Anterior cingulate cortex (tissue), 58 donors: ENCODE results near the gene TARBP1.
"Not testable (repeated sequence)": the region's sequence is repeated elsewhere in the genome, so short reads cannot be mapped to it uniquely, and the experiment has no call there.

ENCODE experiments used
- DNase-seq, 58 donors: peaks; one replicate each; lab custom pipeline; 2025; lab: John Stamatoyannopoulos, UW

The TARBP1 gene

DNA sequence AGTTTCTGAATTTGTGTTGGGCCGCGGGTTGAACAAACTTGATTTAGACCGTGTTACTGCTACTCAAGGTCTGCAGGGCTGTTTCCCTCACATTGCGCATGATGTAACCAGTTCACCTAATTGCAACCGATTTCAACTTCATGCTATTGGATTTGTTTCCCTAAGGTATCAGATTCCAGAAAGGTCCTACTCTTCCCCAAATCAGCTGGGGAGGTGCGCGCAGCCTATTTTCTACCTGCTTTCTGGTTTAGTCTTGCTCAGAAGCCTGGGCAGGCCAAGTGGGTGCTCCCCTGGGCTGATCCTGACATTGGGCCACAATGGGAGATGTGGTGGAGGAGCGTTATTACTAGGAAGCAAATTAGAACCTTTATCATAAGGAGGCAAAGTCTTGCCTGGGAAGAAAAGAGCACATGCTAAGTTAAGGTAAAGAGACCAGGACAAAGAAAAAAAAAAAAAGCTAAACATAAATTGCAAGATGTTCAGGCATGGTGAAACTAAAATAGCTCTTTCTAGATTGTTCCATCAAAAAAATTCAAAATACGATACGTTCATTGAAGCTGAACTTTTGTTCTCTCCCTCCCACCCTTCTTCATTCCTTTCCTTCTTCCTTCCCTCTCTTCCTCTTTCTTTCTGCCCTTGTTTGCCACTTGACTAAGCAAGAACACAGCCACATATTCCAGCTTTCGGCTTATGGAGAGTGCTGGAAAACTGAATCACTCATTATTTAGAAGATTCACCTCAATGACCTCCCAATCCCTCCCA, 28.8 kb upstream of the TARBP1 start:
- DNase-seq = no peak

DNA sequence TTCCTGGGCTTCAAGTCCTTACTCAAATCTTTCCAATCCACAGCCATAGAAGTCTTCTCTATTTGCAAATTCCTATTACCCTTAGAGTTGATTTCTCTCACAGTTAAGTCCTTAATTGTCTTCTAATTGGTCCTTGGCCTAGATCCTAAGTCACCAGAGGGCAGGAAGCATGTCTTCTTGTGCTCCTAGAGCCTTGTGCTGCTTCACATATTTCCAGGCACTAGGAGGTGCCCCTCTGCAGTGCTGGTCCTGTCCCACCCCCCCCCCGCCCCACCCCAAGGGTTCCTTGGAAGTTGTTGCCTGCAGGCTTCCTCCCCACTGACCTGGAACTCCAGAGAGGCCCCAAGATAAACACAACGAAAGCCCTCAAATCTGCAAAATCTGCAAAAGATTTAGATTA, 28.1 kb upstream of the TARBP1 start:
- no peak for DNase-seq

DNA sequence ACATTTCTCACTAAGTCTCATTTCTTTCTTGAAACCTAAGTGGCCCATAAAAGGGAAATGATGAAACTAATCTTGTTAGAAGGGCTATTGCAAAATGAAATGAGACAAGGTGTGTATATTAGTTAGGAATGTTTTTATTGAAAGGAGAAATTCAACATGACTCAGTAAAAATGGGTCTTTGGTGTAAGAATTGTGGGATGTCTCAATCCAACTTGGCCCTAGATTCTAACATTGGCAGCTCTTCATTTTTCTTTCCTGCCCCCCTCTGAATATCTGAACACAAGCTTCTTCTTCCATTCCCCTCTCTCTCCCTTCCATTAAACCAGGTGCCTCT, 26.8 kb upstream of the TARBP1 start:
- DNase-seq = no peak

DNA sequence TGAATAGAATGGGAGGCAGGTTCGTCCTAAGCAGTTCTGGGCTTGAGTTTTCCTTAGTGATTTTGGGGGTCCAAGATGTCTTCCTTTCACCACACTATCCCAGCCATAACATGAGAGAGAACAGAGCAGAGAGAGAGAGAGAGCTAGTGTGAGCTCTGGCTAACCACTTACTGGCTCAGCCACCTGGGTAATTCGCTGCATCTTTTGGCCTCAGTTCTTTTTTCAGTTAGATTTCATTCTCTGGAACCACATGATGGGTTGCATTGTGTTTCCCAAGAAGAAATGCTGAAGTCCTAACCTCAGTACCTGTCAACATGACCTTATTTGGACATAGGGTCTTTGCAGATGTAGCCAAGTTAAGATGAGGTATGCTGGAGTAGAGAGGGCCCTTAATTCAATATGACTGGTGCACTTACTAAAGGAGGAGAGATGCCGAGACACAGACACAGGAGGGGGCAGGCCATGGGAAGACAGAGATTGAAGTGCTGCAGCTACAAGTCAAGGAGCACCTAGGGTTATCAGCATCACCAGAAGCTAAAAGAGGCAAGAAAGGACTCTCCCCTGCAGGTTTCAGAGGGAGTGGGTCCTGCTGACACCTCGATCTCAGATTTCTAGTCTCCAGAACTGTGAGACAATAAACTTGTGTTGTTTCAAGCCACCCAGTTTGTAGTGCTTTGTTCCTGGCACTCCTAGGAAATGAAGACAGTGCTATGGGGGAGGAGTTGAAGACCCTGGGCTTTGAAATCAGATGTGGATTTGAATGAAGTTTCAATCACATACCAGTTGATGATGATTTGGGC, 26.2 kb upstream of the TARBP1 start:
- no peak for DNase-seq

DNA sequence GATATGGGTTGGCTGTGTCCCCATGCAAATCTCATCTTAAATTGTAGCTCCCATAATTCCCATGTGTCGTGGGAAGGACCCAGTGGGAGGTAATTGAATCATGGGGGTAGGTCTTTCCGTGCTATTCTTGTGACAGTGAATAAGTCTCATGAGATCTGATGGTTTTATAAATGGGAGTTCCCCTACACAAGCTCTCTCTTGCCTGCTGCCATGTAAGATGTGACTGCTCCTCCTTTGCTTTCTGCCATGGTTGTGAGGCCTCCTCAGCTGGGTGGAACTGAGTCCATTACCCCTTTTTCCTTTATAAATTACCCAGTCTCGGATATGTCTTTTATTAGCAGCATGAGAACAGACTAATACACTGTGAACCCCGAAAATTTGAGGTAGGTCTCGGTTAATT, 25.3 kb upstream of the TARBP1 start:
- not testable (repeated sequence) for DNase-seq

DNA sequence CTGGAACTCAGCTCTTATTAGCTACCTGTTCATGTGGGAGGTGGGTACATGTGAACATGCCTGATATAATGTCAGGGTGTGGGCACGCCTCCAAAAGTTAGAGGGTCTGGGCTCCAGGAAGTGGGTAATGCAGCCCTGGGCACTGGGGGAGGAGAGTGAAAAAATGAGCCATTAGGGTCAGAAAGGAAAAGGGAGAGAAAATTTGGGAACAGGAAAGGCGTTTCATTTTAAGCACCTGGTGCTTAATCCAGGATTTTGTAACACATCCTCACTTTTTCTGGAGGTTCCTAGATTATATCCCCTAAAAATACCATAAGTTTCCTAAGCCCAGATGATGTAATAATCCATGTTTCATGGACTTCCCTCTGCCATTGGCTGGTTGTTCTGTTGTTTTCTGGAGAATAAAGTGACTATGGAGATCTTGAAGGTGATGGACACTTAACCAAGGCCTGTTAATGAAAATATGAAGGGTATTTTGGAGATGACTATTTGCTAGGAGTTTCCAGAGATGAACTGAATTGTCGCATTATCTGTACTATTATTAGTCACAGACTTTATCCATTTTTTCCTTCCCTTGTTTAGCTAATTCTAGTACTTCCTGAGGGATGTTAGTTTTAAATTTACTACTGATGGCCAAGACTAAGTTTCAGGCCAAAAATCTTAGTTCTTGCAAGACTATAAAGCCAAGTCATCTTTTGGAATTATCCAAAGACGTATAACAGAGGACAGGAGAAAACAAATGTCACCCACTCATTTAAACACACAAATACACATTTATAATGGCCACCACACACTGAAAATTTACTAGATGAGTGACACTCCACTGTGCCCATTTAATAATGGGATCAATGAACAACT, 24.4 kb upstream of the TARBP1 start:
- no peak for DNase-seq

DNA sequence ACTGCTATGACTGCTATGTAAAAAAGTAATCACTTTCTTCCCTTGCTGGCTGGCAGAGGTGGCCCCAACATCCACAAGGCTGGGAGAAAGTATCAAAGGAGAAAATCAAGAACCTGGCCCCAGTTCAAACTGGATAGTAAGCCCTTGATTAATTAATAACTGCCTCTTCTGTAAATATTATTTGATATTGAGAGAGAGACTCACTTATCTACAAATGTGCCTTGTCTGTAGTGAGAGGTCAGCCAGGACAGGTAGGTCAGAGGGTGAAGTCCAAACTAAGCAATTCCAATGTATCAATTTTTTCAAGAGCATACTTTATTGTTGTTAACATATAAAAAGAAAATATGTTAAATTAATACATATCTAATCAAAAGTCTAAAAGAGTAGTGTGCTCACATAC, 23.8 kb upstream of the TARBP1 start:
- DNase-seq = no peak

DNA sequence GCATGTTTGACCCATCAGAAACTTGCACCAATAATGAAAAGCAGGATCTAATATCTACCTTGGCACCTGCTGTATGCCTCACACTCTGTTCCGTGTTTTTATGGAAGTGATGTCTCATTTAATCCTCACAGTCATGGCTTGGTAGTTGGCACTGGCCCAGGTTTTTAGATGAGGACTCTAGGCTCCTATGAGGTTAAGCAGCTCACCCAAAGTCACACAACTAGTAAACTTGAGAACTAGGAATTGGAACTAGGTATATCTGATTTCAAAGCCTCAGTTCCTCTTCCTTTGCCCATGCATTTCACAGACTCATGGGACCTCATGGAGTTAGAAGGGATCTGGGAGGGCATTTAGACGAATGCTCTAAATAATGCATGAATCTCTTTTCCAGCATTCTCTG, 21.3 kb upstream of the TARBP1 start:
- peak in 1 of 58 donors; percentile 31 for DNase-seq

DNA sequence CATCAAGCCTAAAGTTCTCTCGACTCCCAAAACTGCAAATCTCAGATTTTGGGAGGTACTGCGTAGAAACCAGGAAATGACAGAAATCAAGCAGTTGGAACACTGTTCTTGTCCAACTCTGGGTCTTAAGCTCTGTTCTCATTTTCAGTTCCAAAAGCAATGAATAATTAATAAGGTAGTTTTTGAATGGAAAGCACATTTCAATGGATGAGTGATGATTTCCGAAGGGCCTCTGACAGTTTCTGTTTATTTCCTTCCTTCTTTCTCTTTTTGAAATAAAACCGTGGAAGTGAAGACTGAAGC, 20.9 kb upstream of the TARBP1 start:
- peak in 1 of 58 donors; percentile 79 for DNase-seq

DNA sequence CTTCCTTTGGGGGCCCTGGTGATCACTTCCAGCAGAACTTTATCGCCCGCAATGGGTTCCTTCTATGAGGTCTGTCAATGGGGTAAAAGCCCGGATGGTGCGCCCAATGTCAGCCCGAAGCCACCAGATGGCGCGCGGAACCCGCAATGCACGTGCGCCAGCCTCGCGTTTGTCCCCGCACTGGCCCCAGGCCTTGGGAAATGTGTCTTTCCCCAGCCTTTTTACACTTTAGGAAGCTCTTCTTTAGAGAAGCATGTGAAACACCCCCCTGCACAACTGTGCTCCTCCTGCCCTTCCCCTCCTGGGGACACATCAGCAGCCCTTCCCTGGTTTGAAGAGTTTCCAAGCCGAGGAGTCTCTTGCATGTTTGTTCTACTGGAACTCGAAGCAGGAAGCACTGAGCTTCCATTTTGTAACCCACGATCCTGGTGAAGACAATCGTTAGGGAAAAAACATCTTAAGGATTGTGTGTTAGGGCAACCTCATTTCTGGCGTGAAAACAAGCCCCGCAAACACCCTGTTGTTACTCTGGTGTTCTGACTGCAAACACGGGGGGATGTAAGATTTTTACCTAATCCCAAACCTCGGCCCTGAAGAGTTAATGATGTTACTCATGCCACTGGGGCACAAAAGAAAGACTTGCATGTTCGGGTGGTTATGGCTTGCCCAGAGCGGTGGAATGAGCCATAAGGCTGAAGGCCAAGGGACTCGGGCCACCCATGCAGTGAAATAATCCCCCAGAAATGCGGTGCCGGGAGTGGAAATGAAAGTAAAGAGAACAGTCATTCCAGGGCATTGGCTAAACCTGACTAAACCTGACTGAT, 20.4 kb upstream of the TARBP1 start:
- peak; percentile 23 to 95 (median 86) for DNase-seq

DNA sequence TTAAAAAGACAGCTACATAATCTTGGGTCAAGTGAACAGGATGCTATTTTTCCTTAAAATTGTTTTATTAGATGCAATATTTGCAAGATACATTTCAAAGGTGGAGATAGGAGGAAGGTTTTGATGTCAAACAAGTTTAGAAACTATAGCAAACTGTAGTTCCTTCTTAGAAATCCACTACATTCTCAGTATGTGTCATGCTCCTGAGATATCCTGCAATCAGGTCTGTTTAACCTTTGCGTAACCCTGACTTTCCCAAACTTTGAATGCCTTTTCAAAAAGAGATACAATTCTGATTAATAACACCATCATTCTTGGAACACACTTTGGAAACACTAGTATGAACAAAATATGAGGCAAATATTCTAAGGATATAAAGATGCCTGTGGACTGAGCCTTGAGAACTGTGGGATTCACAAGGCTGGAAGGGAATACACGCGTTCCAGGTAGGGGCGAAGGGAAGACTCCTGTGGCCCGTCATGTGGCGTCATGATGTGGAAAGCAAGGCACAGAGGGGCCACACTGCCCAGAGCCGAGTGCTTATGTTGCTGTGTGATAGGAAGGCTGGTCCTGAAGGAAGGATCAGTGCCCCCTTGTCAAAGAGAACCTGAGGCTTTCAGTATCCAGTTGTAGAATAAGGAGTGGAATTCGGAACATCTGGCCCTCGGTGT, 19.6 kb upstream of the TARBP1 start:
- no peak for DNase-seq

DNA sequence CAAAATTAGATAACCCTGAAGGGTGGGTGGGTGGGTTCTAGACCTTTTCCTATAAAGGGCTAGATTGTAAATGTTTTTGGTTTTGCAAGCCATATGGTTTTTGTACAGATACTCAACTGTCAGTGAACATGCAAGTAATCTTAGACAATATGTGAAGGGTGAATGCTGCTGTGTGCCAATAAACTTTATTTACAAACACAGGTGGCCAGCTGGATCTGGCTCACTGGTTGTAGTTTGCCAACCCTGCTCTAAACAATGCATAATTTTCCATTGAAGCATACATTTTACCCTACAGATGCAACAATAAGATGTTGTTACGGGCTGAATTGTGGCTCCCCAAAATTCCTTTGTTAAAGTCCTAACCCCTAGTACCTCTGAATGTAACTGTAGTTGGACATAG, 18.6 kb upstream of the TARBP1 start:
- no peak for DNase-seq

DNA sequence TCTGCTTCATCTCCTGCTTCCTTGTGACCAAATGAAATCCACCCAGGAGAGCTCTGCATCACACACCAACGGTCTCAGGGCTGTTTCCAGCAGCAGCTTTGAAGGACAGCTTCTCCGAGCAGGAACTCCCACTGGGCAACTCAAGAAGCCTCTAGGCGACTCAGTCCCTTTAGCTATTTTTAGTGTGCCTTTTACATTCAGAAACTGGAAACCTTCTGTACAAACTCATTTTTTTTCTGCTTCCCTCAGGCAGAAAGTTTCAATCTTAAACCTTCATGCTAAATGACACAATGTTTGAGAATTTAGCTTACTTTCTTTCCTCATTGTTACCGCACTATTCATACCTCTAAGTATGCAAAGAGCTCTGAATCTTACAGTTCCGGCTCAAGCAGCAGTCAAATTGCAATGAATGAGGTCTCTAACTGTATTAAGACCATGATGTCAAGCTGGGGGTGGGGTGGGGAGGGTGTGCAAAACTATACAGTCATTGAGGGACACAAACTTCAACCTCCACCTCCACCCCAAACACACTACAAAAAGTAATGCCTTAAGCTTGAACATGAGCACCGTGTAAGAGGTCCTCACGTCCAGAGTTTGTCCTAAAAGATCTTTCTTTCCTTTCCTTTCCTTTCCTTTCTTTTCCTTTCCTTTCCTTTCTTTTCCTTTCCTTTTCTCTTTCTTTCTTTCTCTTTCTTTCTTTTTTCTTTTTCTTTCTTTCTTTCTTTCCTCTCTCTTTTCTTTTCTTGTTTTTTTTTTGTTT, 16.4 kb upstream of the TARBP1 start:
- DNase-seq = peak in 1 of 58 donors; percentile 14

DNA sequence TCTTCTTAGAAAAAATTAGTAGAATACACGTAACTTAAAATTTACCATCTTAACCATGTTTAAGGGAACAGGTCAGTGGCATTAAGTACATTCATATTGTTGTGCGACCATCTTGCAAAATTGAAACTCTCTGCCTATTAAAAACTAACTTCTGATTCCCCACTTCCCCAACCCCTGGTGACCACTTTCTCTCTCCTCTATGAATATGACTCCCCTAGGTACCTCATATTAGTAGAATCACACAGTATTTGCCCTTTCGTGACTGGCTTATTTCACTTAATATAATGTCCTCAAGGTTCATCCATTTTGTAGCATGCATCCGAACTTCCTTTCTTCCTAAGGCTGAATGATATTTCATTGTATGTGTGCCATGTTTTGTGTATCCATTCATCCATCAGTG, 15.1 kb upstream of the TARBP1 start:
- no peak for DNase-seq

DNA sequence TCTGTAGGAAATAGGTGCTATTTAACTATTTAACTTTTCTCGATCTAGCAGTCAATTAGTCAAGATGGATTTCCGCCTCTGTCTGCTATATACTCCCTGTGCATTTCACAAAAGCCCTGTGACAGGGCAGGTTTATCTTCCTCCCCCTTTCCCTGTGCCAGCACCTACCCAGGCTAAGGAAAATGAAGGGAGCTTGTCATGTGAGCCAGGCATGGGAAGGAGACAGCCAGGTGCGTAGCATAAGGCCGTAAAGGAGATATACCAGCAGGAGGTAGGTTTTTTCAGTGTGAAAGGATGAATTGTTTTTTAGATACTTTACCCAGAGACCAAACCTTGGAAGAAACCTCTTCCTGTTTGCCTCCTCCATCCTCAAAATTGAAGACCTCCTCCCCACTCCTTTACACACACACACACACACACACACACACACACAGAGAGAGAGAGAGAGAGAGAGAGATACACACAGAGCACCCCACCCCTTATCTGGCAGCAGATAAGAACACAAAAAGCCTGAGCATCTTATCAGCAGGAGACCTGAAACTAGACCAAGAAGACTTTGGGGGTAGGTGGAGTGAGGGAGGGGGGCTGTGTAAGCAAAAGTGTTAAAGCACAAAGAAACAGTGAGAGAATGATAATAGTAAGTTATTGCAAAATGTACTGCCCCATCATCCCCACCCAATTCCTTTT, 12.0 kb upstream of the TARBP1 start:
- DNase-seq = no peak

DNA sequence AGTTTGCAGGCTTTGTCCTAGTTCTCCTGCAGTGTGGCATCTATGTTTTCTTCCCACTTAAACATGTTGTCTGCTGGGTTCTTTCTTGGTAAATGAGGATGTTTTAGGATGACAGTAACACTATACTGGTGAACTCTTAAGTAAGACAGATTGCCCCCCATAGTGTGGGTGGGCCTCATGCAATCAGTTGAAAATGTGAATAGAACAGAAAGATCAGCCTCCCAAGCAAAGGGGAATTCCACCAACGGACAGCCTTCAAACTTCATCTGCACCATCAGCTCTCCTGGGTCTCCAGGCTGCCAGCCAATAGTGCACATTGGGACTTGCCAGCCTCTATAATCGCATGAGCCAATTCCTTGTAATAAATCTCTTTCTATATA, 10.7 kb upstream of the TARBP1 start:
- DNase-seq = no peak

DNA sequence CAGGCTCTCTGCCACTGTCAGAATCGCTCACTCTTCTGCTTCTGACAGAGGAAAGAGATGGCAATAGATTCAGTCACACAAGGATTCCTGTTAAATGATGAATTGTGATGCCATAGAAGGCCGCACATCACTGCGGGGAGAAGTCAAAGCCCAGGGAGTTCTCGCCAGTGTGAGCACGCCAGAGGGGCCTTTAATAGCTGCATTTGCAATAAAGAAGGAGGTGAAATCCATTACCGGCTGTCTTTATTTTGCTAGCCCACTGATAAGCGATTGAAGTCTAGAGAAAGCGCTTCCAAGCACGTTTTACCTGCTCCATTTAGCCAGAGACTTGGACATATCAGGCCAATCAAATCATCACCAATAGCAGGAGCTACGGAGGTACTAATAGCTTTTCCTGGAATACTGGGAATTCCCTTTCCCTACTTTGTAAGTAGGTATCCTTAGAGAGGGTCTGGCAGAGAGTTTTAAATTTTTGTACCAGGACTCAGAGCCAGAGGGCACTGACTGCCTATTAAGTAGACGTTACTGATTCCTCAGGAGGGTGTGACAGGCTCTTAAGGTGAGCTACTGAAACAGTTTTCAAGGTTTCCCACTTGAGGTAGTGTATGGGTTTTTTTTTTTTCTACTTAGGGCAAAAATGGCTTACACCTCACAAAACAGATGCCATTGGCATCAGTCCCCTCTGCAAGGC, 10.2 kb upstream of the TARBP1 start:
- no peak for DNase-seq
